ENCODE measurements around the gene FBXO9.

DNA sequence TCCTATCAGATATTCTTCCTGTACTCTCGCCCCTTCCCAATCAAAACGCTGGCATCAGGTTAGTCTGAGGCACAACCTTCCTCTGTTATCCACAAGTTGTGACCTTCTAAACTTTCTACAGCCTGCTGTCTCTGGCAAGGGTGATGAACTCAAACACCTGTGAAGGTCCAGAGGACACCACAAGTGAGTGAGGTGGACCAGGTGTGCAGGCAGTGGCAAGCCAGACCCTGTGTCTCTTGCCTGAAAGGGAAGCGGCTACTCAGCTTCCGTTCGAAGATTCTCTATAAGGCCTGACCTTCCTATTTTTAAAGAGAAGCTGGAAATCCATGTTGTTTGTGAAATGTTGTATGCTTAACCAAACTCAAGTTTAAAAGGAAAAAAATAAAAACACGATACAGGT lies 46.7 kb downstream of the FBXO9 start:
- TF ChIP-seq, protein P1, sequence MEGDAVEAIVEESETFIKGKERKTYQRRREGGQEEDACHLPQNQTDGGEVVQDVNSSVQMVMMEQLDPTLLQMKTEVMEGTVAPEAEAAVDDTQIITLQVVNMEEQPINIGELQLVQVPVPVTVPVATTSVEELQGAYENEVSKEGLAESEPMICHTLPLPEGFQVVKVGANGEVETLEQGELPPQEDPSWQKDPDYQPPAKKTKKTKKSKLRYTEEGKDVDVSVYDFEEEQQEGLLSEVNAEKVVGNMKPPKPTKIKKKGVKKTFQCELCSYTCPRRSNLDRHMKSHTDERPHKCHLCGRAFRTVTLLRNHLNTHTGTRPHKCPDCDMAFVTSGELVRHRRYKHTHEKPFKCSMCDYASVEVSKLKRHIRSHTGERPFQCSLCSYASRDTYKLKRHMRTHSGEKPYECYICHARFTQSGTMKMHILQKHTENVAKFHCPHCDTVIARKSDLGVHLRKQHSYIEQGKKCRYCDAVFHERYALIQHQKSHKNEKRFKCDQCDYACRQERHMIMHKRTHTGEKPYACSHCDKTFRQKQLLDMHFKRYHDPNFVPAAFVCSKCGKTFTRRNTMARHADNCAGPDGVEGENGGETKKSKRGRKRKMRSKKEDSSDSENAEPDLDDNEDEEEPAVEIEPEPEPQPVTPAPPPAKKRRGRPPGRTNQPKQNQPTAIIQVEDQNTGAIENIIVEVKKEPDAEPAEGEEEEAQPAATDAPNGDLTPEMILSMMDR (IDR thresholded peaks at IDR 0.05; ENCODE audit: low read depth, low read length, poor library complexity, severe bottlenecking): no peak
- TF ChIP-seq EZH2phosphoT487 (IDR thresholded peaks at IDR 0.05; ENCODE audit: borderline replicate concordance, low read length): no peak
